Kidney glomerular epithelial cell (primary cell): ENCODE data around the gene SIAH3.

Source experiments
- DNase-seq: peaks from one replicate; lab custom pipeline; 2025; lab: John Stamatoyannopoulos, UW

The SIAH3 gene

GRCh38 chr13:45737571-45738017 lies 114.0 kb downstream of the SIAH3 start:
- DNase-seq: no peak

GRCh38 chr13:45733361-45733760 lies 118.2 kb downstream of the SIAH3 start:
- no peak for DNase-seq

- DNase-seq: no peak
Observed at GRCh38 chr13:45732916-45733315, 118.6 kb downstream of the SIAH3 start.

GRCh38 chr13:45731455-45731854 lies 120.1 kb downstream of the SIAH3 start:
- no peak for DNase-seq

GRCh38 chr13:45728759-45729158 lies 122.8 kb downstream of the SIAH3 start:
- DNase-seq: no peak
